GM12878 (cell line): Measurements from ENCODE around the gene SERPINB5. TPM values are rescaled to one million over a fixed set of nuclear protein-coding genes. Genes with fewer than 3 reads are reported as not detected.

Experiments
- ATAC-seq: fragments of 200-7000 bp; cut with Tn5 transposase; 3 replicates; pipeline ENCODE4 v1.9.1; 2020; ENCODE audit warnings: mild to moderate bottlenecking, moderate library complexity
- BruUV-seq: library from RNA; stranded (reverse); fragments of 400-500 nt; replicated peaks from 2 replicates; lab custom pipeline; 2021; lab: Mats Ljungman, UMichigan
- CTCF ChIA-PET: fragments of 300-600 bp; sonication (Branson Sonifier 250); formaldehyde crosslinking; extraction: SDS; loops from one replicate; lab custom pipeline; 2021; ENCODE audit warnings: inconsistent platforms; lab: Yijun Ruan, JAX
- POLR2A ChIA-PET: fragments of 350-600 bp; formaldehyde crosslinking; extraction: SDS; loops from one replicate; lab custom pipeline; 2021; ENCODE audit warnings: inconsistent platforms; lab: Charles Lee
- RAD21 ChIA-PET: fragments of 300-600 bp; sonication (Branson Sonifier 250); formaldehyde crosslinking; loops from one replicate; lab custom pipeline; 2023; ENCODE audit warnings: antibody characterized with exemption; ENCODE audit not compliant: unreplicated experiment; lab: Charles Lee
- SMC1A ChIA-PET: fragments of 300-600 bp; sonication (Branson Sonifier 250); formaldehyde crosslinking; loops from one replicate; lab custom pipeline; 2023; ENCODE audit not compliant: unreplicated experiment, uncharacterized antibody; lab: Charles Lee
- DNase-seq: peaks from one replicate; pipeline ENCODE4 v3.0.0-alpha.2; 2011; ENCODE audit warnings: low read depth, low spot score
- FAIRE-seq: peaks from 3 replicates; lab custom pipeline; 2011; peaks lifted over from hg19 to GRCh38; lab: Jason Lieb, UNC
- H2AFZ ChIP-seq: 2 replicates; pipeline ENCODE4 v1.6.0; 2011; ENCODE audit warnings: low read depth, low read length, control low read depth; ENCODE audit not compliant: control insufficient read depth
- H3K27ac ChIP-seq: 2 replicates; pipeline ENCODE4 v1.5.1; 2011; ENCODE audit warnings: control low read depth; ENCODE audit not compliant: control insufficient read depth, insufficient read depth
- H3K27me3 ChIP-seq, 2 experiments: replicated peaks in 1 of 2; 2 replicates each; pipeline versions ENCODE4 v1.6.0 to v1.6.1; 2011; ENCODE audit warnings: low read length in 1 of 2; ENCODE audit not compliant: control insufficient read depth in 2 of 2, insufficient read depth in 2 of 2
- H3K36me3 ChIP-seq, 2 experiments: 2 replicates each; pipeline ENCODE4 v1.5.1; 2011; ENCODE audit warnings: low read length in 1 of 2; ENCODE audit not compliant: control insufficient read depth in 2 of 2, insufficient read depth in 2 of 2
- H3K4me1 ChIP-seq: 2 replicates; pipeline ENCODE4 v1.6.1; 2011; ENCODE audit warnings: mild to moderate bottlenecking, low read length, moderate library complexity, mixed read lengths; ENCODE audit not compliant: control insufficient read depth, insufficient read depth
- H3K4me2 ChIP-seq: 2 replicates; pipeline ENCODE4 v1.6.0; 2011; ENCODE audit warnings: control low read depth; ENCODE audit not compliant: control insufficient read depth, insufficient read depth
- H3K4me3 ChIP-seq: fragments of 200-600 bp; sonication (generic); 2 replicates; pipeline ENCODE4 v1.5.1; 2016
- H3K79me2 ChIP-seq: 2 replicates; pipeline ENCODE4 v1.6.0; 2011; ENCODE audit warnings: low read length; ENCODE audit not compliant: control insufficient read depth, insufficient read depth
- H3K9ac ChIP-seq: 2 replicates; pipeline ENCODE4 v1.8.0; 2011; ENCODE audit warnings: low read length, control low read depth, mixed read lengths; ENCODE audit not compliant: control insufficient read depth, insufficient read depth
- H3K9me3 ChIP-seq: replicated peaks from 3 replicates; pipeline ENCODE4 v1.5.1; 2011; ENCODE audit warnings: mild to moderate bottlenecking, low read length; ENCODE audit not compliant: control insufficient read depth, insufficient read depth
- H4K20me1 ChIP-seq: 2 replicates; pipeline ENCODE4 v1.6.0; 2011; ENCODE audit not compliant: control insufficient read depth, insufficient read depth
- BACH1 ChIP-seq: fragments of 450-650 bp; IDR thresholded peaks from 2 replicates; pipeline ENCODE4 v1.6.1; 2017; ENCODE audit warnings: mild to moderate bottlenecking, borderline replicate concordance
- EGR1 ChIP-seq, 2 experiments: IDR thresholded peaks; 1 replicate in 1 of 2; 2 replicates in 1 of 2; pipeline ENCODE4 v1.6.1; 2011 to 2012; ENCODE audit warnings: low read depth in 2 of 2, low read length in 2 of 2, borderline replicate concordance in 1 of 2, mild to moderate bottlenecking in 1 of 2, moderate library complexity in 1 of 2
- FOS ChIP-seq: IDR thresholded peaks from 3 replicates; pipeline ENCODE4 v1.6.1; 2011; ENCODE audit warnings: borderline replicate concordance; ENCODE audit not compliant: insufficient read length; ENCODE audit errors: extremely low read depth
- GABPA ChIP-seq: IDR thresholded peaks from 2 replicates; pipeline ENCODE4 v1.6.1; 2014; ENCODE audit warnings: antibody characterized with exemption, low read depth, mild to moderate bottlenecking, inconsistent platforms
- MEF2A ChIP-seq: IDR thresholded peaks from 2 replicates; pipeline ENCODE4 v1.6.1; 2011; ENCODE audit warnings: low read depth, mild to moderate bottlenecking, low read length, moderate library complexity; ENCODE audit not compliant: insufficient read depth
- MTA3 ChIP-seq: IDR thresholded peaks from 2 replicates; pipeline ENCODE4 v1.6.1; 2012; ENCODE audit warnings: low read length, inconsistent platforms, borderline replicate concordance
- PRDM15 ChIP-seq: fragments of 450-650 bp; formaldehyde crosslinking; IDR thresholded peaks from 2 replicates; pipeline ENCODE4 v1.4.0; 2020; ENCODE audit warnings: mild to moderate bottlenecking, moderate library complexity
- RBBP5 ChIP-seq: fragments of 200-600 bp; sonication (generic); conservative IDR thresholded peaks from 2 replicates; pipeline ENCODE4 v1.6.1; 2016
- RELA ChIP-seq: fragments of 450-650 bp; IDR thresholded peaks from 2 replicates; pipeline ENCODE4 v1.8.0; 2014; ENCODE audit warnings: borderline replicate concordance; ENCODE audit not compliant: partially characterized antibody
- RUNX3 ChIP-seq: IDR thresholded peaks from 2 replicates; pipeline ENCODE4 v1.6.1; 2012; ENCODE audit warnings: low read length, inconsistent platforms
- SMC3 ChIP-seq: IDR thresholded peaks from 2 replicates; pipeline ENCODE4 v1.6.1; 2011; ENCODE audit warnings: low read length, improper control_type of control experiment, borderline replicate concordance
- SP1 ChIP-seq: IDR thresholded peaks from one replicate; pipeline ENCODE4 v1.6.1; 2011; ENCODE audit warnings: low read depth, low read length
- SRF ChIP-seq, 2 experiments: IDR thresholded peaks; 2 replicates each; pipeline ENCODE4 v1.6.1; 2011; ENCODE audit warnings: low read depth in 2 of 2, low read length in 2 of 2, mild to moderate bottlenecking in 1 of 2, moderate library complexity in 1 of 2
- STAT3 ChIP-seq: IDR thresholded peaks from 2 replicates; pipeline ENCODE4 v1.6.1; 2011; ENCODE audit warnings: low read depth, low read length, improper control_type of control experiment
- ZBTB11 ChIP-seq: fragments of 450-650 bp; formaldehyde crosslinking; IDR thresholded peaks from 2 replicates; pipeline ENCODE4 v1.5.0; 2022; ENCODE audit warnings: mild to moderate bottlenecking, missing genetic modification characterization
- WGBS: methylation state at CpG from one replicate; pipeline ENCODE4 v1.1.6; 2016; ENCODE audit warnings: low lambda C conversion rate; ENCODE audit not compliant: insufficient replicate concordance, insufficient coverage; ENCODE audit errors: missing lambda C conversion rate; 5-methylcytosine and 5-hydroxymethylcytosine counted together
- in situ Hi-C: fragments of 300-500 bp; cut with MboI; formaldehyde crosslinking; loops from 9 replicates; pipeline ENCODE4 v1.14.3; 2018; ENCODE audit warnings: mixed read lengths
- intact Hi-C: fragments of 100-400 bp; cut with micrococcal nuclease; formaldehyde crosslinking; loops from one replicate; pipeline ENCODE4 v1.14.2; 2022; ENCODE audit not compliant: unreplicated experiment
- polyA plus RNA-seq, 11 experiments: library from polyadenylated mRNA; depleted of rRNA in 4 of 11; unstranded in 6 of 11; stranded (reverse) in 5 of 11; fragments of >200 nt; fragmentation: Nextera tagmentation in 4 of 11; fragmentation: Illumina TruSeq in 1 of 11; extraction: Ambion mirVana in 4 of 11; extraction: Trizol in 1 of 11; gene quantifications; 1 replicate in 1 of 11; 2 replicates in 10 of 11; pipeline versions ENCODE4 v1.2.1 to v1.2.3, GENCODE V29; 2011 to 2016; ENCODE audit warnings: inconsistent platforms in 2 of 11, missing spikeins in 2 of 11, low read depth in 1 of 11
- total RNA-seq, 4 experiments: library from RNA; depleted of rRNA in 3 of 4; stranded (reverse); fragments of >200 nt in 3 of 4; fragmentation: Illumina TruSeq in 1 of 4; extraction: Trizol in 1 of 4; gene quantifications; 2 replicates each; pipeline versions ENCODE4 v1.2.1 to v1.2.3, GENCODE V29; 2013 to 2021

The SERPINB5 gene
- total and polyA plus RNA-seq, 10 of the 15 experiments (the other 5 are each of a cell fraction or from before 2014, with no cell fraction given): 0.03 to 0.04 TPM; not detected in 8

- ChIA-PET RAD21 (no interaction called here), SMC1A (no interaction called here), POLR2A (no interaction called here), CTCF (interaction anchor here (1.3 kb wide), 1 partner anchor 10 kb away, joined by 3 read pairs; no protein-coding TSS in a partner anchor)
- no peaks in the 10 kb centered on the region for H3K36me3 ChIP-seq
- no peaks in the 10 kb centered on the region for H4K20me1 ChIP-seq
- no TSS peak for BruUV-seq
- 72% methylated on average over 4 of the region's 4 CpGs for WGBS
- H2AFZ ChIP-seq: no peak overlapping the region
- H3K9ac ChIP-seq: no peak overlapping the region
- H3K4me2 ChIP-seq: no peak overlapping the region
- DNase-seq: no peak
- H3K4me1 ChIP-seq: no peaks in the 10 kb centered on the region
- no peak for FAIRE-seq
- H3K9me3 ChIP-seq: no peaks in the 10 kb centered on the region
- H3K4me3 ChIP-seq: no peak overlapping the region
- in situ Hi-C loops: no loop called here
- no peak overlapping the region for H3K27ac ChIP-seq
- intact Hi-C loops: no loop called here
- H3K27me3 ChIP-seq: no peaks in the 10 kb centered on the region
- TF ChIP-seq PRDM15 (CRISPR knock-in tag) (no peak), STAT3 (no peak), BACH1 (no peak), ZBTB11 (no peak), SRF (IDR thresholded peaks at IDR 0.05; ENCODE audit: low read depth in 2 of 2, low read length in 2 of 2) (no peak), FOS (no peak), RUNX3 (no peak), GABPA (no peak), EGR1 (IDR thresholded peaks at IDR 0.05; ENCODE audit: borderline replicate concordance in 1 of 2, low read depth in 2 of 2, low read length in 2 of 2) (no peak), MEF2A (no peak), MTA3 (no peak), SMC3 (no peak), SP1 (no peak), RELA (no peak), RBBP5 (no peak)
- no peak for ATAC-seq
- no peaks in the 10 kb centered on the region for H3K79me2 ChIP-seq
Observed at GRCh38 chr18:63449426-63449825, 27.3 kb upstream of the SERPINB5 start.
